ENCODE results near the gene NXPE1. TPM values are rescaled to one million over a fixed set of nuclear protein-coding genes. Genes with fewer than 3 reads are reported as not detected.

NXPE1 gene
- polyA plus RNA-seq, 1 donor (not counting 4 experiments of a cell fraction or from before 2014, with no cell fraction given), result not detected

DNA sequence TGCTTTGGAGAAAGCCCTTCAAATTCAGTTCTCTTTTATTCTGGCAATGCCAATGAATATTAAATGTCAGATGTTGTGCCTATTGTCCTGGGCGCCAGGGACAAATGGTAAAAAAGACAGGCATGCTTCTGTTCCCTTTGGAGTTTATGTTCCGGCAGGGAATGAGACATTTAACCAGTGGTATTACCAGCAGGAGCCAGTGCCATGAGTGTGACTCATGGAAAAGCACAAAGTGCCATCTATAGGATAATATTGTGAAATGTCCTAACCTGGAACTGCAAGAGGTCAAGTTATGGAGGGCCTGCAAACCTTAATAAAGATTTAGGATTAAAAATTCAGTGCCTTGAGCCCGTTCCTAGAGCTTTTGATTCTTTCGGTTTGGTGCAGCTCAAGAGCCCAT is 80.9 kb downstream of the NXPE1 start:
- FAIRE-seq, result no peak
- no peak overlapping the region for H3K27ac ChIP-seq (ENCODE audit: control insufficient read depth, insufficient read depth, low read length)
- H3K9me3 ChIP-seq (ENCODE audit: control insufficient read depth, low read depth, low read length), result no peaks in the 10 kb centered on the region
- no peaks in the 10 kb centered on the region for H4K20me1 ChIP-seq (ENCODE audit: control insufficient read depth, extremely low read depth, insufficient read depth, low read length)
- TF ChIP-seq EZH2 (IDR thresholded peaks at IDR 0.05; ENCODE audit: low read length), result no peak
- TF ChIP-seq, protein P1, sequence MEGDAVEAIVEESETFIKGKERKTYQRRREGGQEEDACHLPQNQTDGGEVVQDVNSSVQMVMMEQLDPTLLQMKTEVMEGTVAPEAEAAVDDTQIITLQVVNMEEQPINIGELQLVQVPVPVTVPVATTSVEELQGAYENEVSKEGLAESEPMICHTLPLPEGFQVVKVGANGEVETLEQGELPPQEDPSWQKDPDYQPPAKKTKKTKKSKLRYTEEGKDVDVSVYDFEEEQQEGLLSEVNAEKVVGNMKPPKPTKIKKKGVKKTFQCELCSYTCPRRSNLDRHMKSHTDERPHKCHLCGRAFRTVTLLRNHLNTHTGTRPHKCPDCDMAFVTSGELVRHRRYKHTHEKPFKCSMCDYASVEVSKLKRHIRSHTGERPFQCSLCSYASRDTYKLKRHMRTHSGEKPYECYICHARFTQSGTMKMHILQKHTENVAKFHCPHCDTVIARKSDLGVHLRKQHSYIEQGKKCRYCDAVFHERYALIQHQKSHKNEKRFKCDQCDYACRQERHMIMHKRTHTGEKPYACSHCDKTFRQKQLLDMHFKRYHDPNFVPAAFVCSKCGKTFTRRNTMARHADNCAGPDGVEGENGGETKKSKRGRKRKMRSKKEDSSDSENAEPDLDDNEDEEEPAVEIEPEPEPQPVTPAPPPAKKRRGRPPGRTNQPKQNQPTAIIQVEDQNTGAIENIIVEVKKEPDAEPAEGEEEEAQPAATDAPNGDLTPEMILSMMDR (optimal IDR thresholded peaks at IDR 0.05 in 1 of 3, IDR thresholded peaks at IDR 0.05 in 1 of 3, conservative IDR thresholded peaks at IDR 0.05 in 1 of 3; ENCODE audit: extremely low read depth in 1 of 3, insufficient read depth in 2 of 3, low read length in 3 of 3), result peak in 1 of 3 experiments; percentile 24
- no peak overlapping the region for H3K4me2 ChIP-seq (ENCODE audit: control insufficient read depth, extremely low read depth, insufficient read depth, low read depth, low read length)
- H3K27me3 ChIP-seq (ENCODE audit: control insufficient read depth, extremely low read depth, insufficient read depth, low read length), result no peaks in the 10 kb centered on the region
- H3K4me1 ChIP-seq (ENCODE audit: control insufficient read depth, extremely low read depth, insufficient read depth, low read length), result no peaks in the 10 kb centered on the region
- no peak for DNase-seq (ENCODE audit: low read depth, low spot score)
- no peak overlapping the region for H2AFZ ChIP-seq (ENCODE audit: control insufficient read depth, low read length)
- dilution Hi-C loops (cut with MboI; ENCODE audit: extremely low pct_ligation_motif_present, low sequenced_read_pairs), result no loop called here
- no peaks in the 10 kb centered on the region for H3K9me1 ChIP-seq (ENCODE audit: control insufficient read depth, extremely low read depth, insufficient read depth, low read length)
- no peaks in the 10 kb centered on the region for H3K79me2 ChIP-seq (ENCODE audit: control insufficient read depth, insufficient read depth, low read length)
- H3K36me3 ChIP-seq (ENCODE audit: control insufficient read depth in 2 of 2, extremely low read depth in 1 of 2, insufficient read depth in 2 of 2, low read length in 2 of 2), result no peaks in the 10 kb centered on the region
- H3K9ac ChIP-seq (ENCODE audit: control insufficient read depth, extremely low read depth, insufficient read depth, low read length), result no peak overlapping the region
- H3K4me3 ChIP-seq (ENCODE audit: control insufficient read depth in 2 of 3, extremely low read depth in 1 of 3, insufficient read depth in 2 of 3, low read depth in 1 of 3, low read length in 3 of 3), result no peak overlapping the region

DNA sequence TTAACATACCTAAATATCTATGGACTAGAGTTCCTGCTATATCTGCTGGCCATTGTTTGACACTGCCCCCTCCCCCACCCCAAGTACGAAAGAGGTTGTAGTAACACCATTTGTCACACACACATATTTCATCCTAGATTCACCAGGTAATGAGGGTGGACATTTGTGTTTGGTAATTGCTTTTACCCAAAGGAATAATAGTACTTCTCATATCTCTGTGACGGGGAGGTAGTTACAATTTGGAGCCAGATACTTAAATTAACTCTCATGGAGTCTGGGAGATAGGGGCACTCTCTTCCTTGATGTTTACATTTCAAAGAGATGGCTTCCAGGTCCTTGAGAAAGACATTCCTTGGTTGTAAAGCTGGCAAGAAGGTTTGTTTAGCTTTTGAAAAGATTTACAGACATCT is 81.7 kb downstream of the NXPE1 start:
- no peaks in the 10 kb centered on the region for H3K9me1 ChIP-seq (ENCODE audit: control insufficient read depth, extremely low read depth, insufficient read depth, low read length)
- no peaks in the 10 kb centered on the region for H3K9me3 ChIP-seq (ENCODE audit: control insufficient read depth, low read depth, low read length)
- H3K27ac ChIP-seq (ENCODE audit: control insufficient read depth, insufficient read depth, low read length), result no peak overlapping the region
- FAIRE-seq (no peak), DNase-seq (ENCODE audit: low read depth, low spot score) (no peak)
- H3K4me3 ChIP-seq (ENCODE audit: control insufficient read depth in 2 of 3, extremely low read depth in 1 of 3, insufficient read depth in 2 of 3, low read depth in 1 of 3, low read length in 3 of 3), result no peak overlapping the region
- no peak overlapping the region for H3K9ac ChIP-seq (ENCODE audit: control insufficient read depth, extremely low read depth, insufficient read depth, low read length)
- no peaks in the 10 kb centered on the region for H3K36me3 ChIP-seq (ENCODE audit: control insufficient read depth in 2 of 2, extremely low read depth in 1 of 2, insufficient read depth in 2 of 2, low read length in 2 of 2)
- no peaks in the 10 kb centered on the region for H3K4me1 ChIP-seq (ENCODE audit: control insufficient read depth, extremely low read depth, insufficient read depth, low read length)
- dilution Hi-C loops (cut with MboI; ENCODE audit: extremely low pct_ligation_motif_present, low sequenced_read_pairs), result no loop called here
- H2AFZ ChIP-seq (ENCODE audit: control insufficient read depth, low read length), result no peak overlapping the region
- H3K79me2 ChIP-seq (ENCODE audit: control insufficient read depth, insufficient read depth, low read length), result no peaks in the 10 kb centered on the region
- no peak for TF ChIP-seq EZH2 (IDR thresholded peaks at IDR 0.05; ENCODE audit: low read length)
- TF ChIP-seq, protein P1 (optimal IDR thresholded peaks at IDR 0.05 in 1 of 3, IDR thresholded peaks at IDR 0.05 in 1 of 3, conservative IDR thresholded peaks at IDR 0.05 in 1 of 3; ENCODE audit: extremely low read depth in 1 of 3, insufficient read depth in 2 of 3, low read length in 3 of 3), result no peak
- H3K4me2 ChIP-seq (ENCODE audit: control insufficient read depth, extremely low read depth, insufficient read depth, low read depth, low read length), result no peak overlapping the region
- no peaks in the 10 kb centered on the region for H4K20me1 ChIP-seq (ENCODE audit: control insufficient read depth, extremely low read depth, insufficient read depth, low read length)
- no peaks in the 10 kb centered on the region for H3K27me3 ChIP-seq (ENCODE audit: control insufficient read depth, extremely low read depth, insufficient read depth, low read length)

All from keratinocyte (primary cell).